ENCODE data around the gene FBF1.

- TF ChIP-seq EZH2 (IDR thresholded peaks at IDR 0.05; ENCODE audit: low read depth, low read length, severe bottlenecking) = no peak
- TF ChIP-seq, protein P1, sequence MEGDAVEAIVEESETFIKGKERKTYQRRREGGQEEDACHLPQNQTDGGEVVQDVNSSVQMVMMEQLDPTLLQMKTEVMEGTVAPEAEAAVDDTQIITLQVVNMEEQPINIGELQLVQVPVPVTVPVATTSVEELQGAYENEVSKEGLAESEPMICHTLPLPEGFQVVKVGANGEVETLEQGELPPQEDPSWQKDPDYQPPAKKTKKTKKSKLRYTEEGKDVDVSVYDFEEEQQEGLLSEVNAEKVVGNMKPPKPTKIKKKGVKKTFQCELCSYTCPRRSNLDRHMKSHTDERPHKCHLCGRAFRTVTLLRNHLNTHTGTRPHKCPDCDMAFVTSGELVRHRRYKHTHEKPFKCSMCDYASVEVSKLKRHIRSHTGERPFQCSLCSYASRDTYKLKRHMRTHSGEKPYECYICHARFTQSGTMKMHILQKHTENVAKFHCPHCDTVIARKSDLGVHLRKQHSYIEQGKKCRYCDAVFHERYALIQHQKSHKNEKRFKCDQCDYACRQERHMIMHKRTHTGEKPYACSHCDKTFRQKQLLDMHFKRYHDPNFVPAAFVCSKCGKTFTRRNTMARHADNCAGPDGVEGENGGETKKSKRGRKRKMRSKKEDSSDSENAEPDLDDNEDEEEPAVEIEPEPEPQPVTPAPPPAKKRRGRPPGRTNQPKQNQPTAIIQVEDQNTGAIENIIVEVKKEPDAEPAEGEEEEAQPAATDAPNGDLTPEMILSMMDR (IDR thresholded peaks at IDR 0.05; ENCODE audit: control extremely low read depth in 1 of 3, insufficient read depth in 1 of 3, low read depth in 1 of 3, low read length in 3 of 3) = no peak
- TF ChIP-seq MAFK (IDR thresholded peaks at IDR 0.05; ENCODE audit: low read depth, low read length) = no peak
- no peak for TF ChIP-seq POLR2A (IDR thresholded peaks at IDR 0.05; ENCODE audit: control extremely low read depth in 1 of 2, low read depth in 2 of 2, low read length in 2 of 2)
- no peak for TF ChIP-seq EGR1 (IDR thresholded peaks at IDR 0.05; ENCODE audit: borderline replicate concordance, low read depth, low read length)
- no peak for TF ChIP-seq SP4 (IDR thresholded peaks at IDR 0.05; ENCODE audit: low read length)
- no peak for TF ChIP-seq POLR2AphosphoS5 (IDR thresholded peaks at IDR 0.05; ENCODE audit: low read depth, low read length)
- TF ChIP-seq RAD21 (IDR thresholded peaks at IDR 0.05 in 1 of 2, conservative IDR thresholded peaks at IDR 0.05 in 1 of 2; ENCODE audit: low read depth in 2 of 2, low read length in 2 of 2) = no peak
- TF ChIP-seq BCL11A (IDR thresholded peaks at IDR 0.05; ENCODE audit: low read depth in 2 of 2, low read length in 2 of 2) = no peak
- TF ChIP-seq GTF2F1 (IDR thresholded peaks at IDR 0.05; ENCODE audit: borderline replicate concordance, low read depth, low read length) = no peak
- TF ChIP-seq SIN3A (conservative IDR thresholded peaks at IDR 0.05 in 1 of 2, IDR thresholded peaks at IDR 0.05 in 1 of 2; ENCODE audit: low read depth in 1 of 2, low read length in 2 of 2) = no peak
- TF ChIP-seq EP300 (IDR thresholded peaks at IDR 0.05; ENCODE audit: borderline replicate concordance in 1 of 2, low read depth in 2 of 2, low read length in 2 of 2) = no peak
- TF ChIP-seq JUND (IDR thresholded peaks at IDR 0.05; ENCODE audit: low read length) = no peak
- TF ChIP-seq GABPA (IDR thresholded peaks at IDR 0.05; ENCODE audit: borderline replicate concordance, insufficient read depth, low read length) = no peak
Observed at GRCh38 chr17:75942473-75942872, 1.6 kb upstream of the FBF1 start.
